Left renal cortex interstitium (tissue), 4 donors: ENCODE data around the gene LTO1. TPM values are rescaled to one million over a fixed set of nuclear protein-coding genes. Genes with fewer than 3 reads are reported as not detected.

ENCODE experiments used
- polyA plus RNA-seq, 4 donors: library from polyadenylated mRNA; unstranded; fragments of 120-200 nt; gene quantifications; one replicate each; pipeline ENCODE4 v1.2.1, GENCODE V29; 2013; ENCODE audit not compliant: insufficient read length in 4 of 4

The LTO1 gene
- polyA plus RNA-seq, 4 donors, result 18.7 to 35.7 (median 30.0) TPM

Other genes with a start within 250 kb of the LTO1 start
- gene LINC01488, start 193.7 kb downstream of the LTO1 start, polyA plus RNA-seq, result under 1 TPM; 0.06 to 0.09 (median 0.07) TPM
- gene CCND1, start 34.2 kb downstream of the LTO1 start, polyA plus RNA-seq, result 100 to 1,000 TPM; 116 to 169 (median 149) TPM
- gene FGF19, start 28.7 kb upstream of the LTO1 start, polyA plus RNA-seq, result 1 to 10 TPM in 2 of 4 donors, under 1 TPM in 2; 0.43 to 2.3 (median 1.1) TPM
- not detected for gene FGF4, start 100.0 kb upstream of the LTO1 start, polyA plus RNA-seq
- not detected for gene FGF3, start 144.1 kb upstream of the LTO1 start, polyA plus RNA-seq